ENCODE results near the gene MDH1B. TPM values are rescaled to one million over a fixed set of nuclear protein-coding genes. Genes with fewer than 3 reads are reported as not detected.

Gene MDH1B
- total RNA-seq, 4 donors from 2014 or later: 0.13 to 1.6 (median 0.49) TPM

DNA sequence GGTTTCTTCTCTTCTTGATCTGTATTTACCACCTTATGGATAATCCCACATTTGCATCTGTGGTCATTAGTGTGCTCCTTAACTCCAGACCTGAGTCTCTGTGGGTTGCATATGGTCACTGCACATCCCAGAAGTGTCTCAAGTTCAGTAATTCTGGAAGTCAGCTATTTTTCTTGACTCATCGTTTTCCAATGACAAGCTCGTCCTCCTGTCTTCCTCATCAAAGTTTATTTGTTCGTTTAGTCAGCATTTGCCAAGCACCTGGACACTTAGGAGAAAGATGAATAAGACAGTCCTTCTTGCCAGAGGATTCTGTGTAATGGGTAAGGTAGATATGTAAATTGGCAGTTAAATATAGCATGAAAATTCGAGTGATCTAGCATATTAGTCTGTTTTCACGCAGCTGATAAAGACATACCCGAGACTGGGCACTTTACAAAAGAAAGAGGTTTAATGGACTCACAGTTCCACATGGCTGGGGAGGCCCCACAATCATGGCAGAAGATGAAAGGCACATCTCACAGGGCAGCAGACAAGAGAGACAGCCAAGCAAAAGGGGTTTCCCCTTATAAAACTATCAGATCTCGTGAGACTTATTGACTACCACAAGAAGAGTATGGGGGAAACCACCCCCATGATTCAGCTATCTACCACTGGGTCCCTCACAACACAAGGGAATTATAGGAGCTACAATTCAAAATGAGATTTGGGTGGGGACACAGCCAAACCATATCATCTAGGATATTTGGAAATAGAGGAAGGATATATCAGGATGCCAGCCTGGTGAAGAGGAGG is 19.6 kb upstream of the MDH1B start:
- no peak overlapping the region for H3K4me3 ChIP-seq
- in situ Hi-C loops (cut with MboI; ENCODE audit: low sequenced_read_pairs in 4 of 4): no loop called here
- H3K36me3 ChIP-seq: peaks cover 3 to 76% of the 10 kb centered on the region in 2 donors
- H3K4me1 ChIP-seq: no peaks in the 10 kb centered on the region
- no peak overlapping the region for H3K27ac ChIP-seq
- no peaks in the 10 kb centered on the region for H3K9me3 ChIP-seq
- DNase-seq (no peak), ATAC-seq (no peak)
- H3K27me3 ChIP-seq: no peaks in the 10 kb centered on the region
- intact Hi-C loops (cut with DNase I; ENCODE audit: low total_unique reads): loop anchor here (5.0 kb wide), 1 partner anchor 92 kb away; no protein-coding TSS in a partner anchor
- TF ChIP-seq, protein P1, sequence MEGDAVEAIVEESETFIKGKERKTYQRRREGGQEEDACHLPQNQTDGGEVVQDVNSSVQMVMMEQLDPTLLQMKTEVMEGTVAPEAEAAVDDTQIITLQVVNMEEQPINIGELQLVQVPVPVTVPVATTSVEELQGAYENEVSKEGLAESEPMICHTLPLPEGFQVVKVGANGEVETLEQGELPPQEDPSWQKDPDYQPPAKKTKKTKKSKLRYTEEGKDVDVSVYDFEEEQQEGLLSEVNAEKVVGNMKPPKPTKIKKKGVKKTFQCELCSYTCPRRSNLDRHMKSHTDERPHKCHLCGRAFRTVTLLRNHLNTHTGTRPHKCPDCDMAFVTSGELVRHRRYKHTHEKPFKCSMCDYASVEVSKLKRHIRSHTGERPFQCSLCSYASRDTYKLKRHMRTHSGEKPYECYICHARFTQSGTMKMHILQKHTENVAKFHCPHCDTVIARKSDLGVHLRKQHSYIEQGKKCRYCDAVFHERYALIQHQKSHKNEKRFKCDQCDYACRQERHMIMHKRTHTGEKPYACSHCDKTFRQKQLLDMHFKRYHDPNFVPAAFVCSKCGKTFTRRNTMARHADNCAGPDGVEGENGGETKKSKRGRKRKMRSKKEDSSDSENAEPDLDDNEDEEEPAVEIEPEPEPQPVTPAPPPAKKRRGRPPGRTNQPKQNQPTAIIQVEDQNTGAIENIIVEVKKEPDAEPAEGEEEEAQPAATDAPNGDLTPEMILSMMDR (IDR thresholded peaks at IDR 0.05 in 4 of 5, conservative IDR thresholded peaks at IDR 0.05 in 1 of 5): no peak
- no peak for TF ChIP-seq POLR2A (IDR thresholded peaks at IDR 0.05)

DNA sequence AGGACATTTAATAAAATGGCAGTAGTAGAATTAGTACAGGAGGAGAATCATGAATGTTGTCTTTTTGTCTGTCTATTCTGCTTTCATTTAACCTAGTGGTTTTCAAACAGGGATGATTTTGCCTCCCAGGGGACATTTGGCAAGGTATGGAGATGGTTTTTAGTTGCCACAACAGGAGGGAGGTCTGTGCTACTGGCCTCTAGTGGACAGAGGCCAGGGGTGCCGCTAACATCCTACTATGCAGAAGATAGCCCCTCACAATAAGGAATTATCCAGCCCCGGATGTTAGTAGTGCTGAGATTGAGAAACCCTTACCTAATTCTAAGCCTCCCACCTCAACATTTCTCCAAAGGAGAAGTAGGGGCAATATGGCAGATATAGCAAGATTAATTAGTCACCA is 18.6 kb upstream of the MDH1B start:
- peaks cover 4 to 75% of the 10 kb centered on the region in 2 donors for H3K36me3 ChIP-seq
- DNase-seq: no peak
- in situ Hi-C loops (cut with MboI; ENCODE audit: low sequenced_read_pairs in 4 of 4): no loop called here
- intact Hi-C loops (cut with DNase I; ENCODE audit: low total_unique reads): loop anchor here (5.0 kb wide), 1 partner anchor 91 kb away; no protein-coding TSS in a partner anchor
- H3K27ac ChIP-seq: no peak overlapping the region
- no peak for ATAC-seq
- H3K4me3 ChIP-seq: no peak overlapping the region
- H3K4me1 ChIP-seq: no peaks in the 10 kb centered on the region
- TF ChIP-seq POLR2A (IDR thresholded peaks at IDR 0.05): no peak
- TF ChIP-seq, protein P1 (IDR thresholded peaks at IDR 0.05 in 4 of 5, conservative IDR thresholded peaks at IDR 0.05 in 1 of 5): no peak
- no peaks in the 10 kb centered on the region for H3K9me3 ChIP-seq
- no peaks in the 10 kb centered on the region for H3K27me3 ChIP-seq

DNA sequence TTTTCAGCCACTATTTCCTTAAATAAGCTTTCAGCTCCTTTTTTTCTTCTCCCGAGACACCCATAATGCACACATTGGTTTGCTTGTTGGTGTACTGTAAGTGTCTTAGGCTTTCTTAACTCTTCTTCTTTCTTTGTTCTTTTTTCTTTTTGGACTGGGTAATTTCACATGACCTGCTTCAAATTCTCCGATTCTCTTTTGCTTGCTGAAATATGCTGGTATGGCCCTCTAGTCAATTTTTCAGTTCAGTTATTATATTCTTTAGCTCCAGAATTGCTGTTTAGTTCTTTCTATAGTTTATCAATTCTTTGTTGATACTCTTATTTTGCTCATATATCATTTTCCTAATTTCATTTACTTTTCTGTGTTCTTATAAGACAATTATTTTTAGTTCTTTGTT is 15.5 kb upstream of the MDH1B start:
- Histone ChIP-seq H3K27me3 (no peaks in the 10 kb centered on the region), H3K4me1 (no peaks in the 10 kb centered on the region), H3K4me3 (no peak overlapping the region), H3K9me3 (peaks cover 0 to 8% (median 0%) of the 10 kb centered on the region in 3 donors), H3K27ac (no peak overlapping the region), H3K36me3 (peaks cover 4 to 80% of the 10 kb centered on the region in 2 donors)
- DNase-seq (no peak), ATAC-seq (no peak)
- in situ Hi-C loops (cut with MboI; ENCODE audit: low sequenced_read_pairs in 4 of 4) (no loop called here), intact Hi-C loops (cut with DNase I; ENCODE audit: low total_unique reads) (loop anchor here (5.0 kb wide), 1 partner anchor 88 kb away; no protein-coding TSS in a partner anchor)
- no peak for TF ChIP-seq POLR2A (IDR thresholded peaks at IDR 0.05)
- TF ChIP-seq, protein P1 (IDR thresholded peaks at IDR 0.05 in 4 of 5, conservative IDR thresholded peaks at IDR 0.05 in 1 of 5): no peak

DNA sequence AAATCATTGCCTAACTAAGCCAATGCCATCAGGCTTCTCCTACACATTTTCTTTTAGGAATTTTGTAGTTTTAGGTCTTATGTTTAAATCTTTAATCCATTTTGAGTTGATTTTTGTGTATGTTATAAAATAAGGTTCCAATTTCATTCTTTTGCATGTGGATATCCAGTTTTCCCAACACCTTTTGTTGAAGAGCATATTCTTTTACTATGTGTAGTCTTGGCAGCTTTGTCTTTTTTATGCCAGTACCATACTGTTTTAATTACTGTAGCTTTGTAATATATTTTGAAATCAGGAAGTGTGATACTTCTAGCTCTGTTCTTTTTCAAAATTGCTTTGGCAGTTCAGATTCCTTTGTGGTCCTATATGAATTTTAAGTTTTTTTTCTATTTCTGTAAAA is 11.3 kb upstream of the MDH1B start:
- Histone ChIP-seq H3K27me3 (no peaks in the 10 kb centered on the region), H3K4me1 (no peaks in the 10 kb centered on the region), H3K9me3 (peaks cover 0 to 8% (median 0%) of the 10 kb centered on the region in 3 donors), H3K27ac (no peak overlapping the region), H3K4me3 (no peak overlapping the region), H3K36me3 (peaks cover 8 to 82% of the 10 kb centered on the region in 2 donors)
- in situ Hi-C loops (cut with MboI; ENCODE audit: low sequenced_read_pairs in 4 of 4) (no loop called here), intact Hi-C loops (cut with DNase I; ENCODE audit: low total_unique reads) (no loop called here)
- no peak for ATAC-seq
- TF ChIP-seq, protein P1 (IDR thresholded peaks at IDR 0.05 in 4 of 5, conservative IDR thresholded peaks at IDR 0.05 in 1 of 5): no peak
- no peak for TF ChIP-seq POLR2A (IDR thresholded peaks at IDR 0.05)
- DNase-seq: no peak

Measured in gastrocnemius medialis (tissue), 4 donors.